ENCODE results near the gene BTN1A1. TPM values are rescaled to one million over a fixed set of nuclear protein-coding genes. Genes with fewer than 3 reads are reported as not detected.

The BTN1A1 gene
- total RNA-seq, 1 donor from 2014 or later, result not detected

- Mint-ChIP-seq H3K9me3 (ENCODE audit: unreplicated experiment) (no peaks in the 10 kb centered on the region), H3K27me3 (ENCODE audit: unreplicated experiment) (no peaks in the 10 kb centered on the region), H3K4me1 (ENCODE audit: unreplicated experiment) (peaks cover 9% of the 10 kb centered on the region), H3K27ac (ENCODE audit: unreplicated experiment) (no peak overlapping the region), H3K36me3 (ENCODE audit: unreplicated experiment) (peaks cover 76% of the 10 kb centered on the region), H3K4me3 (ENCODE audit: unreplicated experiment) (no peak overlapping the region)
- no peak for TF ChIP-seq CTCF (IDR thresholded peaks at IDR 0.05)
- DNase-seq (ENCODE audit: extremely low spot score, unreplicated experiment), result no peak
Observed at GRCh38 chr6:26465776-26466175, 34.3 kb upstream of the BTN1A1 start.

DNA sequence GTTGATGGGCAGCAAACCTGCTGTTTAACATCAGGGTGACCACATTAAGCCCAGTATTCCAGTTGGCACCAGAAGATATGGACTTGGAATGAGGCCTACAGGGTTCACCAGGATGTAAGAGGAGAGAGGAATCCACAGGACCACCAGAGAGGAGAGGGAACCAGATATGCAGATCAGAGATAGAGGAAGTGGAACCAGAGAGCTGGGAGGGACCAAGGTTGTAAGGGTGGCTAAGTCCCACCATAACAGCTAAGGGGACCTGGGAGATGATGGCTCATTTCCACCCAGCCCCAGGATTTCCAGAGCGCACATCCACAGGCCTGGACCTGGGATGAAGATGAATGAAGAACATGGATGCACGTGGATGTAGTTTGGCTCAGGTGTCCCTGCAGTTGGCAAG is 31.3 kb upstream of the BTN1A1 start:
- Mint-ChIP-seq H3K27me3 (ENCODE audit: unreplicated experiment) (no peaks in the 10 kb centered on the region), H3K4me1 (ENCODE audit: unreplicated experiment) (peaks cover 11% of the 10 kb centered on the region), H3K4me3 (ENCODE audit: unreplicated experiment) (no peak overlapping the region), H3K27ac (ENCODE audit: unreplicated experiment) (no peak overlapping the region), H3K36me3 (ENCODE audit: unreplicated experiment) (peaks cover 54% of the 10 kb centered on the region), H3K9me3 (ENCODE audit: unreplicated experiment) (peaks cover 8% of the 10 kb centered on the region)
- no peak for TF ChIP-seq CTCF (IDR thresholded peaks at IDR 0.05)
- no peak for DNase-seq (ENCODE audit: extremely low spot score, unreplicated experiment)

- Mint-ChIP-seq H3K9me3 (ENCODE audit: unreplicated experiment) (peaks cover 8% of the 10 kb centered on the region), H3K4me1 (ENCODE audit: unreplicated experiment) (peaks cover 25% of the 10 kb centered on the region), H3K4me3 (ENCODE audit: unreplicated experiment) (no peak overlapping the region), H3K36me3 (ENCODE audit: unreplicated experiment) (peaks cover 37% of the 10 kb centered on the region), H3K27me3 (ENCODE audit: unreplicated experiment) (no peaks in the 10 kb centered on the region), H3K27ac (ENCODE audit: unreplicated experiment) (peak overlapping the region; percentile 42)
- TF ChIP-seq CTCF (IDR thresholded peaks at IDR 0.05), result no peak
- DNase-seq (ENCODE audit: extremely low spot score, unreplicated experiment), result no peak
Observed at GRCh38 chr6:26470643-26471042, 29.5 kb upstream of the BTN1A1 start.

GRCh38 chr6:26471970-26472369 is 28.1 kb upstream of the BTN1A1 start:
- no peaks in the 10 kb centered on the region for H3K27me3 Mint-ChIP-seq (ENCODE audit: unreplicated experiment)
- no peak overlapping the region for H3K27ac Mint-ChIP-seq (ENCODE audit: unreplicated experiment)
- peaks cover 35% of the 10 kb centered on the region for H3K4me1 Mint-ChIP-seq (ENCODE audit: unreplicated experiment)
- no peak overlapping the region for H3K4me3 Mint-ChIP-seq (ENCODE audit: unreplicated experiment)
- TF ChIP-seq CTCF (IDR thresholded peaks at IDR 0.05), result no peak
- no peak for DNase-seq (ENCODE audit: extremely low spot score, unreplicated experiment)
- H3K9me3 Mint-ChIP-seq (ENCODE audit: unreplicated experiment), result peaks cover 8% of the 10 kb centered on the region
- H3K36me3 Mint-ChIP-seq (ENCODE audit: unreplicated experiment), result peaks cover 25% of the 10 kb centered on the region

DNA sequence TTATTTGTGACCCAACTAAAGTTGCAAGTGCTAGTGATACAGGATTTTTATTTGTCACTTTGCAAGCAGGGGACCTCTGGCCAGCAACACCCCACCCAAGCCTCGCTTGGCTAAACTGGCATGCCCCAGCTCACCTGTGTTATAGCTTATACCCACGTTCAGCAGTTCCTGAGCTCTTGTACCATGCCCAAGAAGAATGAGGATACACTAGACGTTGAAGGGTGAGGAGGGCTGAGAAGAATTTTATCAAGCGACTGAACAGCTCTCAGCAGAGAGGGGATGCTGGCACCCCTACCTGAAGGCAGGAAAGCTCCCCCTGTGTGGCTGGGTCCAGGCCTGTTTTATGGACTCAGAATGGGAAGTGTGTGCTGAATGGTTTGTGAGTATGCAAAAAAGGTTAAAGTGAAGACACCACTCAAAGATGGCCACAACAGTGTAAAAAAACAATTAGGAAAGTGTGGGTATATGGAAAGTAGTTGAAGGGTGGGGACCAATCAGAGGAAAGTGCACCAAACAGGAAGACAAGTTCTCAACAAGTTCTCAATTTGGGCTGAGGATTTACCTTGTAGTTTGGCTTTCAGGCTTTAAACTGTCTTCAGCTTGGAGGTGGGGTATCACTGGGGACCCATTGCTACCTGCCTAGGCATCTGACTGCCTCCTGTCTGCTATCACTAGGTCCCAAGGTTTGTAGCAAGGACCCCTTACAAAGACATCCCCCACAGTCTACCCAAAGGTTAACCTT is 27.4 kb upstream of the BTN1A1 start:
- Mint-ChIP-seq H3K9me3 (ENCODE audit: unreplicated experiment) (peaks cover 8% of the 10 kb centered on the region), H3K4me3 (ENCODE audit: unreplicated experiment) (peak overlapping the region; percentile 86), H3K27me3 (ENCODE audit: unreplicated experiment) (no peaks in the 10 kb centered on the region), H3K27ac (ENCODE audit: unreplicated experiment) (peak overlapping the region; percentile 99), H3K36me3 (ENCODE audit: unreplicated experiment) (peaks cover 18% of the 10 kb centered on the region), H3K4me1 (ENCODE audit: unreplicated experiment) (peaks cover 35% of the 10 kb centered on the region)
- TF ChIP-seq CTCF (IDR thresholded peaks at IDR 0.05), result no peak
- no peak for DNase-seq (ENCODE audit: extremely low spot score, unreplicated experiment)
